SU-DHL-6 (cell line): ENCODE measurements around the gene NAPG.

Experiments
- H2AFZ ChIP-seq: fragments of 200-600 bp; sonication (generic); 2 replicates; pipeline ENCODE4 v1.6.1; 2014; ENCODE audit warnings: low read depth, mild to moderate bottlenecking, moderate library complexity, mixed read lengths, antibody characterized with exemption, low read length; ENCODE audit not compliant: severe bottlenecking
- H3F3A ChIP-seq: fragments of 200-600 bp; shearing (Covaris generic); 2 replicates; pipeline ENCODE4 v1.6.0; 2016; ENCODE audit warnings: antibody characterized with exemption, mild to moderate bottlenecking; ENCODE audit not compliant: insufficient read depth
- H3K27ac ChIP-seq: fragments of 200-600 bp; sonication (generic); 2 replicates; pipeline ENCODE4 v1.5.1; 2016; ENCODE audit warnings: low read depth, mild to moderate bottlenecking, low read length, moderate library complexity, mixed read lengths
- H3K27me3 ChIP-seq: fragments of 200-600 bp; sonication (generic), shearing (Covaris generic); 2 replicates; pipeline ENCODE4 v1.6.0; 2014; ENCODE audit warnings: mild to moderate bottlenecking, low read length
- H3K36me3 ChIP-seq: fragments of 200-600 bp; sonication (generic); 2 replicates; pipeline ENCODE4 v1.6.1; 2014; ENCODE audit warnings: mild to moderate bottlenecking, low read length, mixed read lengths
- H3K4me2 ChIP-seq: fragments of 300-600, 200-600 bp; shearing (Covaris generic), sonication (generic); 2 replicates; pipeline ENCODE4 v1.6.0; 2014; ENCODE audit warnings: low read length, low read depth, mild to moderate bottlenecking; ENCODE audit not compliant: poor library complexity, severe bottlenecking
- H3K4me3 ChIP-seq: fragments of 200-600 bp; sonication (generic); 2 replicates; pipeline ENCODE4 v1.5.1; 2014; ENCODE audit warnings: antibody characterized with exemption, low read length, mild to moderate bottlenecking, mixed read lengths; ENCODE audit not compliant: insufficient read depth, poor library complexity, severe bottlenecking
- H3K79me2 ChIP-seq: fragments of 200-600 bp; sonication (generic); 2 replicates; pipeline ENCODE4 v1.6.1; 2014; ENCODE audit warnings: mild to moderate bottlenecking, low read length, moderate library complexity; ENCODE audit not compliant: insufficient read depth
- H3K9ac ChIP-seq: fragments of 200-600 bp; sonication (generic); 2 replicates; pipeline ENCODE4 v1.7.0; 2014; ENCODE audit warnings: mild to moderate bottlenecking, low read length
- H3K9me2 ChIP-seq: fragments of 200-600 bp; sonication (generic); replicated peaks from 2 replicates; pipeline ENCODE4 v1.6.1; 2014; ENCODE audit warnings: low read length; ENCODE audit not compliant: insufficient read depth
- H3K9me3 ChIP-seq: fragments of 200-600 bp; sonication (generic); 2 replicates; pipeline ENCODE4 v1.6.1; 2014; ENCODE audit warnings: low read length, mixed read lengths; ENCODE audit not compliant: insufficient read depth
- H4K20me1 ChIP-seq: fragments of 200-600 bp; sonication (generic); 2 replicates; pipeline ENCODE4 v1.6.1; 2014; ENCODE audit warnings: low read depth, mild to moderate bottlenecking, antibody characterized with exemption, low read length, moderate library complexity, mixed read lengths
- EZH2phosphoT487 ChIP-seq: fragments of 200-600 bp; sonication (generic), shearing (Covaris generic); conservative IDR thresholded peaks from 2 replicates; pipeline ENCODE4 v1.6.1; 2018; ENCODE audit warnings: mild to moderate bottlenecking, antibody characterized with exemption, low read length, moderate library complexity, mixed read lengths
- TF ChIP-seq, protein P1 (sequence below): fragments of 200-600 bp; sonication (generic); IDR thresholded peaks from one replicate; pipeline ENCODE4 v1.5.1; 2017; ENCODE audit warnings: antibody characterized with exemption, mild to moderate bottlenecking, low read length, moderate library complexity; ENCODE audit not compliant: insufficient read depth, poor library complexity, severe bottlenecking

The NAPG gene

GRCh38 chr18:10511236-10511635 is 14.6 kb upstream of the NAPG start:
- Histone ChIP-seq H3K9ac (no peak overlapping the region), H3K4me2 (no peak overlapping the region), H4K20me1 (no peaks in the 10 kb centered on the region), H3K4me3 (no peak overlapping the region), H3K27me3 (no peaks in the 10 kb centered on the region), H3K9me2 (no peaks in the 10 kb centered on the region), H3K9me3 (no peaks in the 10 kb centered on the region), H3K36me3 (no peaks in the 10 kb centered on the region), H3K27ac (no peak overlapping the region), H2AFZ (no peak overlapping the region), H3K79me2 (no peaks in the 10 kb centered on the region), H3F3A (no peaks in the 10 kb centered on the region)
- TF ChIP-seq EZH2phosphoT487 = no peak
- TF ChIP-seq, protein P1, sequence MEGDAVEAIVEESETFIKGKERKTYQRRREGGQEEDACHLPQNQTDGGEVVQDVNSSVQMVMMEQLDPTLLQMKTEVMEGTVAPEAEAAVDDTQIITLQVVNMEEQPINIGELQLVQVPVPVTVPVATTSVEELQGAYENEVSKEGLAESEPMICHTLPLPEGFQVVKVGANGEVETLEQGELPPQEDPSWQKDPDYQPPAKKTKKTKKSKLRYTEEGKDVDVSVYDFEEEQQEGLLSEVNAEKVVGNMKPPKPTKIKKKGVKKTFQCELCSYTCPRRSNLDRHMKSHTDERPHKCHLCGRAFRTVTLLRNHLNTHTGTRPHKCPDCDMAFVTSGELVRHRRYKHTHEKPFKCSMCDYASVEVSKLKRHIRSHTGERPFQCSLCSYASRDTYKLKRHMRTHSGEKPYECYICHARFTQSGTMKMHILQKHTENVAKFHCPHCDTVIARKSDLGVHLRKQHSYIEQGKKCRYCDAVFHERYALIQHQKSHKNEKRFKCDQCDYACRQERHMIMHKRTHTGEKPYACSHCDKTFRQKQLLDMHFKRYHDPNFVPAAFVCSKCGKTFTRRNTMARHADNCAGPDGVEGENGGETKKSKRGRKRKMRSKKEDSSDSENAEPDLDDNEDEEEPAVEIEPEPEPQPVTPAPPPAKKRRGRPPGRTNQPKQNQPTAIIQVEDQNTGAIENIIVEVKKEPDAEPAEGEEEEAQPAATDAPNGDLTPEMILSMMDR = no peak

GRCh38 chr18:10514082-10514481 is 11.7 kb upstream of the NAPG start:
- no peak overlapping the region for H3K4me2 ChIP-seq

GRCh38 chr18:10514601-10515000 is 11.2 kb upstream of the NAPG start:
- Histone ChIP-seq H3K4me2 (no peak overlapping the region), H3K9me3 (no peaks in the 10 kb centered on the region), H3F3A (no peaks in the 10 kb centered on the region), H3K27me3 (no peaks in the 10 kb centered on the region), H3K9me2 (no peaks in the 10 kb centered on the region), H3K36me3 (no peaks in the 10 kb centered on the region), H3K9ac (no peak overlapping the region), H2AFZ (no peak overlapping the region), H3K79me2 (no peaks in the 10 kb centered on the region), H4K20me1 (no peaks in the 10 kb centered on the region), H3K4me3 (no peak overlapping the region), H3K27ac (no peak overlapping the region)
- TF ChIP-seq, protein P1 = no peak
- TF ChIP-seq EZH2phosphoT487 = no peak

More at GRCh38 chr18:10514082-10514481, 11.7 kb upstream of the NAPG start:
- Histone ChIP-seq H3K79me2 (no peaks in the 10 kb centered on the region), H3K9me2 (no peaks in the 10 kb centered on the region), H3K4me3 (no peak overlapping the region), H4K20me1 (no peaks in the 10 kb centered on the region), H2AFZ (no peak overlapping the region), H3K9ac (no peak overlapping the region), H3K36me3 (no peaks in the 10 kb centered on the region), H3K27me3 (no peaks in the 10 kb centered on the region), H3F3A (no peaks in the 10 kb centered on the region), H3K27ac (no peak overlapping the region), H3K9me3 (no peaks in the 10 kb centered on the region)
- no peak for TF ChIP-seq EZH2phosphoT487
- TF ChIP-seq, protein P1 = no peak

GRCh38 chr18:10515456-10515855 is 10.4 kb upstream of the NAPG start:
- no peak overlapping the region for H3K4me3 ChIP-seq
- H3K27ac ChIP-seq = no peak overlapping the region
- H3F3A ChIP-seq = no peaks in the 10 kb centered on the region
- no peak overlapping the region for H3K9ac ChIP-seq
- TF ChIP-seq, protein P1 = no peak
- TF ChIP-seq EZH2phosphoT487 = no peak
- no peaks in the 10 kb centered on the region for H3K79me2 ChIP-seq
- H3K4me2 ChIP-seq = no peak overlapping the region
- no peaks in the 10 kb centered on the region for H4K20me1 ChIP-seq
- no peaks in the 10 kb centered on the region for H3K36me3 ChIP-seq
- no peaks in the 10 kb centered on the region for H3K27me3 ChIP-seq
- no peak overlapping the region for H2AFZ ChIP-seq
- H3K9me2 ChIP-seq = no peaks in the 10 kb centered on the region
- H3K9me3 ChIP-seq = no peaks in the 10 kb centered on the region
